Adrenal gland (tissue), 12 donors: Measurements from ENCODE around the gene SMARCD3. TPM values are rescaled to one million over a fixed set of nuclear protein-coding genes. Genes with fewer than 3 reads are reported as not detected.

Experiments
- DNase-seq, 7 donors: peaks; one replicate each; pipeline ENCODE4 v3.0.0-alpha.2; 2019 to 2020
- H3K27ac ChIP-seq, 5 donors: fragments of 200-600 bp; sonication (generic) in 4 of 5; 1 replicate in 3 of 5; 2 replicates in 2 of 5; pipeline versions ENCODE4 v1.5.1 to v1.8.0; 2016 to 2020; ENCODE audit warnings: mild to moderate bottlenecking in 1 of 5
- H3K27me3 ChIP-seq: fragments of 200-600 bp; 2 replicates; pipeline ENCODE4 v1.8.0; 2021
- H3K36me3 ChIP-seq, 2 donors: fragments of 200-600 bp; replicated peaks in 1 of 2; 1 replicate in 1 of 2; 2 replicates in 1 of 2; pipeline versions ENCODE4 v1.5.1 to v1.8.0; 2018 to 2022
- H3K4me1 ChIP-seq, 2 donors: fragments of 200-600 bp; replicated peaks in 1 of 2; 1 replicate in 1 of 2; 2 replicates in 1 of 2; pipeline versions ENCODE4 v1.5.1 to v1.8.0; 2018 to 2021
- H3K4me3 ChIP-seq, 4 donors: fragments of 200-600 bp; sonication (generic) in 3 of 4; one replicate each; pipeline ENCODE4 v1.5.1; 2016 to 2018
- H3K9me3 ChIP-seq, 3 donors: fragments of 200-600 bp; sonication (generic) in 1 of 3; replicated peaks in 1 of 3; 1 replicate in 2 of 3; 2 replicates in 1 of 3; pipeline versions ENCODE4 v1.5.1 to v1.8.0; 2016 to 2021
- CTCF ChIP-seq, 6 experiments: fragments of 450-650 bp in 4 of 6; fragments of 200-600 bp in 2 of 6; sonication (generic) in 1 of 6; IDR thresholded peaks; 1 replicate in 5 of 6; 2 replicates in 1 of 6; pipeline versions ENCODE4 v1.5.1 to v1.8.0; 2016 to 2021; ENCODE audit warnings: antibody characterized with exemption in 6 of 6, mild to moderate bottlenecking in 2 of 6, moderate library complexity in 1 of 6
- POLR2A ChIP-seq, 2 donors: fragments of 450-650 bp; IDR thresholded peaks; one replicate each; pipeline ENCODE4 v1.6.1; 2017; ENCODE audit warnings: antibody characterized with exemption in 2 of 2, mild to moderate bottlenecking in 2 of 2, moderate library complexity in 1 of 2
- WGBS, 4 donors: extraction: QIAGEN DNeasy Blood & Tissue Kit in 2 of 4; methylation state at CpG; one replicate each; pipeline versions ENCODE4 v1.1.5 to v1.1.7; 2013 to 2017; 5-methylcytosine and 5-hydroxymethylcytosine counted together
- intact Hi-C, 2 donors: fragments of 100-400 bp; cut with DNase I; formaldehyde crosslinking; loops; one replicate each; pipeline versions ENCODE4 v1.14.1 to v1.15.0; 2022 to 2023
- polyA plus RNA-seq, 3 donors: library from polyadenylated mRNA; stranded (reverse); fragments of 200-250 nt in 2 of 3; fragments of 350-450 nt in 1 of 3; fragmentation: Illumina TruSeq in 1 of 3; extraction: RNeasy Lipid Tissue Mini Kit (QIAGEN cat#74804) in 1 of 3; gene quantifications; one replicate each; pipeline ENCODE4 v1.2.3, GENCODE V29; 2013 to 2014
- total RNA-seq, 9 donors: library from RNA; depleted of rRNA in 4 of 9; stranded (reverse); fragments of >200 nt in 4 of 9; fragments of 120-200 nt in 1 of 9; fragmentation: NEBNext Ultra II Directional in 1 of 9; extraction: Animal tissue kit (Norgen Biotek cat#: 25700) in 1 of 9; gene quantifications; one replicate each; pipeline versions ENCODE4 v1.1.0 to v1.2.4, GENCODE V29; 2013 to 2023
- donor health status: healthy with polysubstance abuse.
- donor health status: Bipolar disorder and iron deficiency.
- donor health status: DM: yes; HTN: yes; CAD: no.
- donor health status: DM: no; HTN: no; CAD: no.
- donor health status: DM: no; HTN: no; CAD: no.
- donor health status: DM: yes; HTN: yes; CAD: no.

SMARCD3 gene
- total and polyA plus RNA-seq, 12 donors = 46.4 to 194 (median 109) TPM

DNA sequence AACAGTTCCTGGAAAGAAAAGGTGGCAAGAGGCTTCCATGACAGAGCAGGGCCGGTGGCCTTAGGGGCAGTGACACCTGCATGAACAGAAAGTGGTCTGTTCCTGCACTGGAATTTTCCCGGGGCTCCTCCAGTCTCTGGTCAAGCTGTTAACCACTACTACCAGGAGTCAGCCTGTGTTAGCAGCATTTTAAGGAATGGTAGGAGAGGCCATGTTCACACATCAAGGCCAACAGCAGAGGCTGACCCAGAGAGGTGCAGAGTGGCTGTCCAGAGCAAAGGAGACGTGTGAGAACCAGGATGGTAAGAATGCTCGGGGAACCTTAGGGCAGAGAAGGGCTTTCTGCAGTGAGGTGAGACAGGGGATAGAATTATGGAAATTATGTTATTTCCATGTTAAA, 46.7 kb downstream of the SMARCD3 start:
- no peak for DNase-seq
- TF ChIP-seq CTCF (IDR thresholded peaks at IDR 0.05) = no peak
- TF ChIP-seq POLR2A (IDR thresholded peaks at IDR 0.05) = no peak
- WGBS, 4 donors = 75 to 95% (median 84%) methylated on average over 4 of the region's 4 CpGs
- Histone ChIP-seq H3K4me3 (no peak overlapping the region), H3K27me3 (no peaks in the 10 kb centered on the region), H3K36me3 (no peaks in the 10 kb centered on the region), H3K27ac (no peak overlapping the region), H3K4me1 (no peaks in the 10 kb centered on the region), H3K9me3 (no peaks in the 10 kb centered on the region)
- intact Hi-C loops = no loop called here

DNA sequence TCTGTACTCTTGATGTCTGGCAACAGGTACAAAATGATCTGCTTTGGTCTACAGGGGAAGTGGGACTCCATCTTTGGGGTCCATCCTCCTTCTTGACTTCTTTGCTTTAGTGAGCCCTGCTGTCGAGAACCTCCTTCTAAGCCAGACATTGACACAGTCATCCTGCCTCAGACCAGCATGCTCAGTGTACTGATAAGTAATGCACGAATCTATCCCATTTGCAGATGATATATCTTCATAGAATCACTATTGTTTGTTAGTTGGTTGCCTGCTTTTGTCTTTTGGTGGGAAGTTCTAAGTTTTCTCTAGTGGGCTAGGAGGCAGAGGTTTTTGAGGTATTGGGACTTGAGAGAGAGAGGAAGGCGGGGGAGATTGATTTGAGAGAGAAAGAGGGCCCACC, 47.1 kb downstream of the SMARCD3 start:
- Histone ChIP-seq H3K4me1 (no peaks in the 10 kb centered on the region), H3K36me3 (no peaks in the 10 kb centered on the region), H3K27me3 (no peaks in the 10 kb centered on the region), H3K27ac (no peak overlapping the region), H3K9me3 (no peaks in the 10 kb centered on the region), H3K4me3 (no peak overlapping the region)
- 79 to 88% (median 82%) methylated on average over 3 of the region's 3 CpGs for WGBS, 4 donors
- TF ChIP-seq CTCF (IDR thresholded peaks at IDR 0.05) (no peak), POLR2A (IDR thresholded peaks at IDR 0.05) (no peak)
- no peak for DNase-seq
- intact Hi-C loops = no loop called here

- WGBS, 4 donors = 47 to 75% (median 61%) methylated on average over 20 to 30 of the region's 30 CpGs
- no peak for TF ChIP-seq CTCF (IDR thresholded peaks at IDR 0.05)
- TF ChIP-seq POLR2A (IDR thresholded peaks at IDR 0.05) = no peak
- no peak overlapping the region for H3K27ac ChIP-seq
- H3K27me3 ChIP-seq = no peaks in the 10 kb centered on the region
- no peaks in the 10 kb centered on the region for H3K4me1 ChIP-seq
- H3K9me3 ChIP-seq = no peaks in the 10 kb centered on the region
- no peaks in the 10 kb centered on the region for H3K36me3 ChIP-seq
- no peak for DNase-seq
- no peak overlapping the region for H3K4me3 ChIP-seq
- intact Hi-C loops = no loop called here
These were observed 49.3 kb downstream of the SMARCD3 start for GRCh38 chr7:151198945-151199848.

- H3K27ac ChIP-seq = no peak overlapping the region
- intact Hi-C loops = no loop called here
These were observed 50.6 kb downstream of the SMARCD3 start for GRCh38 chr7:151197932-151198331.

More at GRCh38 chr7:151197932-151198331, 50.6 kb downstream of the SMARCD3 start:
- no peak overlapping the region for H3K4me3 ChIP-seq
- no peaks in the 10 kb centered on the region for H3K9me3 ChIP-seq
- H3K4me1 ChIP-seq = no peaks in the 10 kb centered on the region
- DNase-seq = no peak
- no peaks in the 10 kb centered on the region for H3K27me3 ChIP-seq
- no peaks in the 10 kb centered on the region for H3K36me3 ChIP-seq
- TF ChIP-seq CTCF (IDR thresholded peaks at IDR 0.05) = no peak
- TF ChIP-seq POLR2A (IDR thresholded peaks at IDR 0.05) = no peak
